ENCODE measurements around the gene HOXB7. TPM values are rescaled to one million over a fixed set of nuclear protein-coding genes. Genes with fewer than 3 reads are reported as not detected.

HOXB7 gene
- total RNA-seq, 4 donors from 2014 or later = 0.36 to 3.0 (median 0.65) TPM

DNA sequence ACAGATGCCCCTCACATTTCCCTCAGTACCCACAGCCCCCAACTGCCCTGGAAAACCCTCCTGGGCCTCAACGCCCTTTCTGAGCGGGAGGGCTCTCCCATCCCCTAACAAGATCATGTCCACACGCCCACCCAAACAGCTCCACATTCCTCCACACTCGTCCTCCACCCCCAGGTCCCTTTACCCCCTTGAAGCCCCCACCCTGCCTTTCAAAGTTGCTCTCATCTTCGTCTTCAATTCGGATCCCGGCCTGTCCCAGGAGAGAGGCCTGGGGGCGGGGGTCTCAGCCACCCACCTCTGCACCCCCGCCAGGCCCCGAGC lies 47.0 kb downstream of the HOXB7 start:
- H3K9me3 ChIP-seq = no peaks in the 10 kb centered on the region
- H3K36me3 ChIP-seq = no peaks in the 10 kb centered on the region
- ATAC-seq (no peak), DNase-seq (no peak)
- in situ Hi-C loops (cut with MboI; ENCODE audit: low sequenced_read_pairs in 4 of 4) (no loop called here), intact Hi-C loops (cut with DNase I; ENCODE audit: low total_unique reads) (no loop called here)
- H3K27me3 ChIP-seq = peaks cover 13 to 19% (median 13%) of the 10 kb centered on the region in 3 donors
- H3K27ac ChIP-seq = peak overlapping the region in 1 of 4 donors; percentile 64
- peak overlapping the region in 3 of 4 donors; percentile 53 to 62 (median 58) for H3K4me3 ChIP-seq
- H3K4me1 ChIP-seq = no peaks in the 10 kb centered on the region
- TF ChIP-seq, protein P1, sequence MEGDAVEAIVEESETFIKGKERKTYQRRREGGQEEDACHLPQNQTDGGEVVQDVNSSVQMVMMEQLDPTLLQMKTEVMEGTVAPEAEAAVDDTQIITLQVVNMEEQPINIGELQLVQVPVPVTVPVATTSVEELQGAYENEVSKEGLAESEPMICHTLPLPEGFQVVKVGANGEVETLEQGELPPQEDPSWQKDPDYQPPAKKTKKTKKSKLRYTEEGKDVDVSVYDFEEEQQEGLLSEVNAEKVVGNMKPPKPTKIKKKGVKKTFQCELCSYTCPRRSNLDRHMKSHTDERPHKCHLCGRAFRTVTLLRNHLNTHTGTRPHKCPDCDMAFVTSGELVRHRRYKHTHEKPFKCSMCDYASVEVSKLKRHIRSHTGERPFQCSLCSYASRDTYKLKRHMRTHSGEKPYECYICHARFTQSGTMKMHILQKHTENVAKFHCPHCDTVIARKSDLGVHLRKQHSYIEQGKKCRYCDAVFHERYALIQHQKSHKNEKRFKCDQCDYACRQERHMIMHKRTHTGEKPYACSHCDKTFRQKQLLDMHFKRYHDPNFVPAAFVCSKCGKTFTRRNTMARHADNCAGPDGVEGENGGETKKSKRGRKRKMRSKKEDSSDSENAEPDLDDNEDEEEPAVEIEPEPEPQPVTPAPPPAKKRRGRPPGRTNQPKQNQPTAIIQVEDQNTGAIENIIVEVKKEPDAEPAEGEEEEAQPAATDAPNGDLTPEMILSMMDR (IDR thresholded peaks at IDR 0.05 in 4 of 5, conservative IDR thresholded peaks at IDR 0.05 in 1 of 5) = no peak
- no peak for TF ChIP-seq POLR2A (IDR thresholded peaks at IDR 0.05)

DNA sequence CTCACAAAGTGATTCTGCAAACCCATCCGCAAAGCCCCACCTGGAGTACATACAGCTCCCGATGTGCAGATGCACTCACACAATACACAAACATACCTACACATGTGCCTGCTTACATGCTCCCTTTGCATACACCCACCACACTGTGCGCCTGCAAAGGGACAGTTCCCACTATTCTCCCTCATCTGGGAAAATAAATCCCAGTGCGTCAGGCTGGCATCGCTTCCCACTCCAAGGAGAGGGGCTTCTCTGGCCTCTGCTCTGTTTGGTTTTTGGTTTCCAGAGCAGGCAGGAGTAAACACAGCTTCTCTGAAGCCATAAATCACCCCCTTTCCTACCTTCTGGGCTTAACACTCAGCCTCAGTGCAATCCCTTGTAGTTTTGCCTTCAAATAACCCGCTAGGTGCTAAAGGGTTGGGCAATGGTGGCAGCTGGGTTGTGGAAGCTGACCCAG lies 47.4 kb downstream of the HOXB7 start:
- ATAC-seq (no peak), DNase-seq (no peak)
- Histone ChIP-seq H3K27ac (no peak overlapping the region), H3K36me3 (no peaks in the 10 kb centered on the region), H3K4me1 (no peaks in the 10 kb centered on the region), H3K27me3 (peaks cover 11 to 15% (median 11%) of the 10 kb centered on the region in 3 donors), H3K4me3 (peak overlapping the region in 2 of 4 donors; percentile 53 to 58), H3K9me3 (no peaks in the 10 kb centered on the region)
- in situ Hi-C loops (cut with MboI; ENCODE audit: low sequenced_read_pairs in 4 of 4) (no loop called here), intact Hi-C loops (cut with DNase I; ENCODE audit: low total_unique reads) (no loop called here)
- TF ChIP-seq, protein P1 (IDR thresholded peaks at IDR 0.05 in 4 of 5, conservative IDR thresholded peaks at IDR 0.05 in 1 of 5) = no peak
- TF ChIP-seq POLR2A (IDR thresholded peaks at IDR 0.05) = no peak

DNA sequence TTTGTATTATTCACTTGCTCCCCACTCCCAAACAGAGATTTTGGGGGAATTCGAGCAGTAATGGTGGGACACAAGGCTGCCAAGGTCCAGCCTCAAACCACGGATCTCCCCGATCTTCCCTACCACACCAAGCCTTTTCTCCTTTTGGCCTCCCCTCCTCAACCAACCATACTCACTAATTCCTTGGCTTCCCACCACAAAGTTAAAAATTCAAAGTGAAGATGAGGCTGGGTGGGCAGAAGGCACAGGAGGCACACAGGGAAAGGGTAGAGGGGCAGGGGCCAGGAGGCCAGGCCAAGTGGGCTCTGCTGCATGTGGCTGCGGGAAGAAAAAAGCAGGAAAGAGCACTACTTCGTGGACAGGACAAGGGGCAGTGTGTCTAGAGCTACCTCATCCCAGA lies 47.9 kb downstream of the HOXB7 start:
- Histone ChIP-seq H3K4me1 (no peaks in the 10 kb centered on the region), H3K27me3 (peaks cover 7 to 10% (median 9%) of the 10 kb centered on the region in 3 donors), H3K4me3 (no peak overlapping the region), H3K27ac (no peak overlapping the region), H3K36me3 (no peaks in the 10 kb centered on the region), H3K9me3 (no peaks in the 10 kb centered on the region)
- intact Hi-C loops (cut with DNase I; ENCODE audit: low total_unique reads) (no loop called here), in situ Hi-C loops (cut with MboI; ENCODE audit: low sequenced_read_pairs in 4 of 4) (no loop called here)
- DNase-seq (no peak), ATAC-seq (no peak)
- no peak for TF ChIP-seq POLR2A (IDR thresholded peaks at IDR 0.05)
- TF ChIP-seq, protein P1 (IDR thresholded peaks at IDR 0.05 in 4 of 5, conservative IDR thresholded peaks at IDR 0.05 in 1 of 5) = no peak

DNA sequence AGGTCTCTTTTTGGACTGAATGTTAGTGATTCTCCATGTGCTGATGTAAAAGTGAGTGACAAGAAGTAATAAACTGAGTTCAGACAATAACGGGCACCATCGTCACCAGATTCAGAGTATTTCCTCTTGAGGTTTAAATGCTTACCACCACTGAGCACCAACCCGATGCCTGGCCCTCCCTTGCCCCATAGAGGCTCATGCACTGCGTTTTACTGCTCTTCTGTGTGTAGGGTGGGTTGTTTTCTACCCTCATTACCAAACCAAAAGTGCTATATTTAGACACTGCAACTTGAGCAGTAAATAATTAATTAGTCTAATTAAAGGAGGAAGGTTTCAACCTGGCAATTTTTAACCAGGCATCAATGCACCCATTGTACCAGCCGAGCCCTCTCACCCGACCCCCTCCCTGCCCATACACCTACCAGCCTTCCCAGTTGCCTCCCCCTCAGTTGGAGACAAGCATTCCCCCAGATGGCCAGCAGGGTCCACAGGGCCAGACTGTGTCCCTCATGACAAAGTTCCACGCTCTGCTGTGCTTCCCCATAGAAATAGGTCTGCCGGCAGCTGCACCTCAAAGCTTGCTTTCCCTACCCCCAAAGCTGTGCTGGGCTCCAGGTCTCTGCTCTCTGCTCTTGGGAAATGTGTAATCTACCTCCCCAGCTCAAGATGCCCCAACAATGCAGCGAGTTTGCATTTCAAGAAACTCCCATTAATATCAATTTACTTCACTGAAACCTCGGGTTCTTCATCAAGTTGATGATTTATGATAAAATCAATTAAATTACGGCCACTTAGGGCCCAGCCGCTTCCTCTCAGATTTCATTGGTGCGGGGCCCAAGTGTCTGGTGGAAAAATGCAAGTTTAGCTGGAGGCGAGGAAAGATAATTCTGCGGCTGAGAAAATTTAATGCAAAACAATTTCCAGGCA lies 48.7 kb downstream of the HOXB7 start:
- no peak for TF ChIP-seq POLR2A (IDR thresholded peaks at IDR 0.05)
- TF ChIP-seq, protein P1 (IDR thresholded peaks at IDR 0.05 in 4 of 5, conservative IDR thresholded peaks at IDR 0.05 in 1 of 5) = no peak
- in situ Hi-C loops (cut with MboI; ENCODE audit: low sequenced_read_pairs in 4 of 4) = no loop called here

More for the DNA sequence above, 48.7 kb downstream of the HOXB7 start:
- peaks cover under 1 to 2% of the 10 kb centered on the region in 2 donors for H3K4me1 ChIP-seq
- ATAC-seq (no peak), DNase-seq (no peak)
- intact Hi-C loops (cut with DNase I; ENCODE audit: low total_unique reads) = no loop called here
- no peak overlapping the region for H3K27ac ChIP-seq
- H3K4me3 ChIP-seq = no peak overlapping the region
- peaks cover 3 to 9% (median 5%) of the 10 kb centered on the region in 3 donors for H3K27me3 ChIP-seq
- H3K36me3 ChIP-seq = no peaks in the 10 kb centered on the region
- no peaks in the 10 kb centered on the region for H3K9me3 ChIP-seq

Measured in gastrocnemius medialis (tissue), 4 donors.